ENCODE measurements around the gene DAAM2. TPM values are rescaled to one million over a fixed set of nuclear protein-coding genes. Genes with fewer than 3 reads are reported as not detected.

The DAAM2 gene
- total RNA-seq, 3 donors from 2014 or later = 0.05 TPM; not detected in 2

- Mint-ChIP-seq H3K27me3 (ENCODE audit: low read depth) (peaks cover 2% of the 10 kb centered on the region), H3K9me3 (no peaks in the 10 kb centered on the region), H3K36me3 (ENCODE audit: insufficient read depth) (no peaks in the 10 kb centered on the region), H3K4me3 (no peak overlapping the region), H3K4me1 (ENCODE audit: low read depth) (no peaks in the 10 kb centered on the region)
- no peak for ATAC-seq
- no peak for DNase-seq
Measured at GRCh38 chr6:39819228-39819627, 27.1 kb downstream of the DAAM2 start.

- Mint-ChIP-seq H3K36me3 (ENCODE audit: insufficient read depth) (no peaks in the 10 kb centered on the region), H3K9me3 (no peaks in the 10 kb centered on the region), H3K4me3 (no peak overlapping the region), H3K27me3 (ENCODE audit: low read depth) (peaks cover 2% of the 10 kb centered on the region), H3K4me1 (ENCODE audit: low read depth) (no peaks in the 10 kb centered on the region)
- ATAC-seq (no peak), DNase-seq (no peak)
Measured at GRCh38 chr6:39819676-39820075, 27.5 kb downstream of the DAAM2 start.

GRCh38 chr6:39820553-39820952, 28.4 kb downstream of the DAAM2 start:
- DNase-seq (no peak), ATAC-seq (no peak)
- Mint-ChIP-seq H3K36me3 (ENCODE audit: insufficient read depth) (no peaks in the 10 kb centered on the region), H3K4me3 (no peak overlapping the region), H3K4me1 (ENCODE audit: low read depth) (no peaks in the 10 kb centered on the region), H3K27me3 (ENCODE audit: low read depth) (peaks cover 2% of the 10 kb centered on the region), H3K9me3 (no peaks in the 10 kb centered on the region)

DNA sequence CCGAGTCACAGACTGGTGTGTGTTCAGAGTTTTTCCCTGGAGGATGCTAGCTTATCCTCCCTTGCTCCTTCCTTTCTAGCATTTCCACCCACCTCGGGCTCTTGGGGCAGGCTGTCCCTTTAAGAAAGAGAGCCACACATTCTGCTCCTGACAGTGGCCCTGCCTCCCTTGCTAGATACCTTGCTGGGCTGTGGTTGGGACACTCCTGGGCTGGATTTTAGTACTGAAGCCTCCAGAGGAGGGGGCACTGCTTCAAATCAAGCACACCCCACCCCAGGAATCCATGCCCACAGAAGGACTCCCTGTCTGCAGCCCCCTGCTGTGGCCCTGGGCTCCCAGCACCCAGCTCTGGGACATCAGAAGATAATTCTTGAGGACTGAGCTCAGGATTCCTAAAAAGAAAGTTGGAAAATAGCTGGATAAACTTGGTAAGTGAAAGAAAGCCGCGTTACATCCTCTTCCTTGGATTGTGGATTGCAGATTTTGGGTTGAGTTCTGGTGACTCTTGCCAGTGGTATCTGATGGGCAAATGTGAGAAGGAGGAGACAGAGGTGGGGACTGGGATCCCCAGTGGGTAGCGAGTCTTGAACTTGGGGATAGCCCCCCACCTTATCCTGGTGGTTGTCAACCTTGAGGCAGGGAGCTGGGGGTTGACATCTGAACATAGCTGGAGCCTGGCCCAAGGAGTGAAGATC, 29.0 kb downstream of the DAAM2 start:
- Mint-ChIP-seq H3K4me1 (ENCODE audit: low read depth) (no peaks in the 10 kb centered on the region), H3K9me3 (no peaks in the 10 kb centered on the region), H3K27me3 (ENCODE audit: low read depth) (peaks cover 2% of the 10 kb centered on the region), H3K36me3 (ENCODE audit: insufficient read depth) (no peaks in the 10 kb centered on the region), H3K4me3 (no peak overlapping the region)
- ATAC-seq (no peak), DNase-seq (no peak)

- Mint-ChIP-seq H3K9me3 (no peaks in the 10 kb centered on the region), H3K36me3 (ENCODE audit: insufficient read depth) (no peaks in the 10 kb centered on the region), H3K27me3 (ENCODE audit: low read depth) (peaks cover 2% of the 10 kb centered on the region), H3K4me1 (ENCODE audit: low read depth) (no peaks in the 10 kb centered on the region), H3K4me3 (no peak overlapping the region)
- DNase-seq (no peak), ATAC-seq (no peak)
Measured at GRCh38 chr6:39821742-39822532, 29.8 kb downstream of the DAAM2 start.

- H3K27me3 Mint-ChIP-seq (ENCODE audit: low read depth) = peaks cover 2% of the 10 kb centered on the region
- DNase-seq = no peak
- no peak overlapping the region for H3K4me3 Mint-ChIP-seq
- H3K9me3 Mint-ChIP-seq = no peaks in the 10 kb centered on the region
- no peaks in the 10 kb centered on the region for H3K36me3 Mint-ChIP-seq (ENCODE audit: insufficient read depth)
- H3K4me1 Mint-ChIP-seq (ENCODE audit: low read depth) = no peaks in the 10 kb centered on the region
- ATAC-seq = no peak
Measured at GRCh38 chr6:39822846-39823815, 31.0 kb downstream of the DAAM2 start.

DNA sequence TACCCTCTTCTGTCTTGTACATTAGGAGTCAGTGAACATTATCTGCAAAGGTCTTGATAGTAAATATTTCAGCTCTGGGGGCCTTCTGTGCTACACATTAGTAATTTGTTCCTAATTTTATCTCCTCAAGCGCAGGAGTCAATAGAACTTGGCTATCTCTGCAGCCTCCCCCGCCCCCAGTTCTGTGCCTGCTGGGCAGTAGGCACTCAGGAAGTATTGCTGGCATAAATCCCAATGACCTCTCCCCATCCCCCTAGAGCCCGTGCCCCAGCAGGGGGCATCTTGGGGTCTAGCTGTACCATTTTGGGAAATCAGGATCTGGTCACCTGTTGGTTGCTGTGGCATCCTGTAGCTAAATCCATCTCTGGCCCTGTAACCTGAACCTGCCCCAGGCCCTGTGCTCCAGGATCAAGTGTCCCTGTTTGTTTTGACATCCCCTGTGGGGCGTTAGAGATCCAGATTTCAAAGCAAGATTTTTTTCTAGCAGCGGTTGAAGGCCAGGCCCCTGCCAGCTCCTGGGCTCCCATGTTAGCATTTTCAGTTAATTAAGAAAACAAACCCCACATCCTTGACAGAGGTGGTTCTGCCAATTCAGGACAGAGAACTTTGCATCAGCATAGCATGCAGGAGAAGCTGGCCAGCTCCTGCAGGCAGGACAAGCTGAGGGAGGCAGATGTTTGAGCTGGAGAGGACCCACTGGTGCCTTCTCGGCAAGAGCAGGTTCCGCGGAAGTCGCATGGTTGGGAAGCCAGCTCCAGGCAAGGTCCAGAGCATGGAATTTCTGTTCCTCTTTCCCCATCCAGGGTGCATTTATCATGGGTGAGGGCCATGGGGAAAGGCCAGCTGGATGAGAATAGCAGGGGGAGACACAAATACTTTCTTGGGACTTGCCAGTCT, 32.1 kb downstream of the DAAM2 start:
- ATAC-seq = no peak
- DNase-seq = no peak
- no peaks in the 10 kb centered on the region for H3K36me3 Mint-ChIP-seq (ENCODE audit: insufficient read depth)
- peaks cover 2% of the 10 kb centered on the region for H3K27me3 Mint-ChIP-seq (ENCODE audit: low read depth)
- no peaks in the 10 kb centered on the region for H3K4me1 Mint-ChIP-seq (ENCODE audit: low read depth)
- H3K9me3 Mint-ChIP-seq = no peaks in the 10 kb centered on the region
- H3K4me3 Mint-ChIP-seq = no peak overlapping the region

- H3K4me3 Mint-ChIP-seq = no peak overlapping the region
Measured at GRCh38 chr6:39829331-39829730, 37.2 kb downstream of the DAAM2 start.

GRCh38 chr6:39830444-39830843, 38.3 kb downstream of the DAAM2 start:
- Mint-ChIP-seq H3K27me3 (ENCODE audit: low read depth) (peaks cover 6% of the 10 kb centered on the region), H3K4me3 (no peak overlapping the region), H3K9me3 (no peaks in the 10 kb centered on the region), H3K36me3 (ENCODE audit: insufficient read depth) (no peaks in the 10 kb centered on the region), H3K4me1 (ENCODE audit: low read depth) (no peaks in the 10 kb centered on the region)
- DNase-seq (no peak), ATAC-seq (no peak)

More at GRCh38 chr6:39829331-39829730, 37.2 kb downstream of the DAAM2 start:
- no peak for DNase-seq
- H3K27me3 Mint-ChIP-seq (ENCODE audit: low read depth) = no peaks in the 10 kb centered on the region
- ATAC-seq = no peak
- no peaks in the 10 kb centered on the region for H3K36me3 Mint-ChIP-seq (ENCODE audit: insufficient read depth)
- no peaks in the 10 kb centered on the region for H3K9me3 Mint-ChIP-seq
- H3K4me1 Mint-ChIP-seq (ENCODE audit: low read depth) = no peaks in the 10 kb centered on the region

DNA sequence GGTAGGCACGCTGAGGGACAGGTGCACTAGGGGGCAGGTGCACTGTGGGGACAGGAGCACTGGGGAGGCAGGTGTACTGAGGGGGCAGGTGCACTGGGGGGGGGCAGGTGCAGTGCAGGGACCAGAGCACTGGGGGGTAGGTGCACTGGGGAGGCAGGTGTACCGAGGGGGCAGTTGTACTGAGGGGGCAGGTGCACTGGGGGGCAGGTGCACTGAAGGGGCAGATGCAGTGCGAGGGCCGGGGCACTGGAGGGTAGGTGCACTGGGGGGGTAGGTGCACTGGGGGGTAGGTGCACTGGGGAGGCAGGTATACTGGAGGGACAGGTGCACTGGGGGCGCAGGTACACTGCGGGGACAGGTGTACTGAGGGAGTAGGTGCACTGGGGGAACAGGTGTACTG, 39.5 kb downstream of the DAAM2 start:
- ATAC-seq = no peak
- H3K4me1 Mint-ChIP-seq (ENCODE audit: low read depth) = no peaks in the 10 kb centered on the region
- no peaks in the 10 kb centered on the region for H3K9me3 Mint-ChIP-seq
- H3K36me3 Mint-ChIP-seq (ENCODE audit: insufficient read depth) = no peaks in the 10 kb centered on the region
- DNase-seq = no peak
- peaks cover 9% of the 10 kb centered on the region for H3K27me3 Mint-ChIP-seq (ENCODE audit: low read depth)
- no peak overlapping the region for H3K4me3 Mint-ChIP-seq

GRCh38 chr6:39834278-39834677, 42.1 kb downstream of the DAAM2 start:
- ATAC-seq (no peak), DNase-seq (no peak)
- H3K36me3 Mint-ChIP-seq (ENCODE audit: insufficient read depth) = no peaks in the 10 kb centered on the region
- no peaks in the 10 kb centered on the region for H3K9me3 Mint-ChIP-seq
- H3K4me3 Mint-ChIP-seq = no peak overlapping the region
- peaks cover 21% of the 10 kb centered on the region for H3K27me3 Mint-ChIP-seq (ENCODE audit: low read depth)
- no peaks in the 10 kb centered on the region for H3K4me1 Mint-ChIP-seq (ENCODE audit: low read depth)

DNA sequence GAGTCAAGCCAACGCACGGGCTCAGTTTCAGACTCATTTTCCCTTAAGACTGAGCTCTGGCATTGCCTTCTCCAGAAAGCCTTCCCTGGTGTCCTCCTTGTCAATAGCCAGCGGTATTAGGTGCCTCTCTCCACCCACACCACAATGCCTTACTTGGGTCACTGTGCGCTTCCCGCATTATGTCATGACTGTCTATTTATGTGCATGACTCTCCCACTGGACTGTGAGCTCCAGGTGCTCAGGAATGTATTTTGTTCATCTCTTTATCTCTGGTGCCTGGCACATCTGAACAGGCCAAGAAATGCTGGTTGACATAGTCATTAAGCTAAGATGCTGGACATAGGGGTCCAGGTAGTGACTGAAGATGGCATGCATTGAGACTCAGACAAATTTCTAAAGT, 42.7 kb downstream of the DAAM2 start:
- H3K4me1 Mint-ChIP-seq (ENCODE audit: low read depth) = no peaks in the 10 kb centered on the region
- DNase-seq (no peak), ATAC-seq (no peak)
- no peaks in the 10 kb centered on the region for H3K36me3 Mint-ChIP-seq (ENCODE audit: insufficient read depth)
- H3K4me3 Mint-ChIP-seq = no peak overlapping the region
- H3K27me3 Mint-ChIP-seq (ENCODE audit: low read depth) = peaks cover 26% of the 10 kb centered on the region
- H3K9me3 Mint-ChIP-seq = no peaks in the 10 kb centered on the region

DNA sequence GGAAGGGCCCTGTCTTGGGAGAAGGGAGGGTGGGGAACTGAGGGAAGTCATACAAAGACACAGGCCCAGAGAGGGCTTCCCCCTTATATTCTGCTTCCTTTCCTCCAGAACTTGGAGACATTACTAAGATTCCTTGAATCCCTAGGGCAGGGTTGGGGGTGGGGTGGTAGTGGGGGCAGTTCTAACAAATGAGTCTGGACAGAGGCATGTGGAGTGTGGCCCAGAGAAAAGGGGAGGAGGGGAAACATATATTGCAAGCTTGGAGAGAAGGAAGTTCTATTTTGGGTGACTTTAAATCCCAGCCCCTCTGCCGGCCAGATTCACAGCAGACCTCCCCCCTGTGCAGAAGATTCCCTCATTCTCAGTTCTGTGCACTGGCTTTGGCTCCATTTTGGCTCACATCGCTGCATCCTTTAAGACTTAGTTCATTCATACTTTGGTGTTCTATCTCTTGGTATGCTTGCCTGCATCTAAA, 43.7 kb downstream of the DAAM2 start:
- Mint-ChIP-seq H3K27me3 (ENCODE audit: low read depth) (peaks cover 29% of the 10 kb centered on the region), H3K4me1 (ENCODE audit: low read depth) (no peaks in the 10 kb centered on the region), H3K36me3 (ENCODE audit: insufficient read depth) (no peaks in the 10 kb centered on the region), H3K9me3 (no peaks in the 10 kb centered on the region), H3K4me3 (no peak overlapping the region)
- ATAC-seq (no peak), DNase-seq (no peak)
